GM19099 (cell line): Measurements from ENCODE around the gene RTRAF.

Experiments
- POLR2A ChIP-seq: IDR thresholded peaks from 3 replicates; pipeline ENCODE4 v1.6.1; 2011; ENCODE audit warnings: low read depth; ENCODE audit not compliant: insufficient read length; ENCODE audit errors: extremely low read depth

The RTRAF gene

GRCh38 chr14:51989293-51990234 lies at the start of gene RTRAF:
Gene RTRAF, plus strand, starts transcription at chr14:51989546. Its CDS starts 94 bp downstream, at chr14:51989640.
- peak; percentile 89 for TF ChIP-seq POLR2A

DNA sequence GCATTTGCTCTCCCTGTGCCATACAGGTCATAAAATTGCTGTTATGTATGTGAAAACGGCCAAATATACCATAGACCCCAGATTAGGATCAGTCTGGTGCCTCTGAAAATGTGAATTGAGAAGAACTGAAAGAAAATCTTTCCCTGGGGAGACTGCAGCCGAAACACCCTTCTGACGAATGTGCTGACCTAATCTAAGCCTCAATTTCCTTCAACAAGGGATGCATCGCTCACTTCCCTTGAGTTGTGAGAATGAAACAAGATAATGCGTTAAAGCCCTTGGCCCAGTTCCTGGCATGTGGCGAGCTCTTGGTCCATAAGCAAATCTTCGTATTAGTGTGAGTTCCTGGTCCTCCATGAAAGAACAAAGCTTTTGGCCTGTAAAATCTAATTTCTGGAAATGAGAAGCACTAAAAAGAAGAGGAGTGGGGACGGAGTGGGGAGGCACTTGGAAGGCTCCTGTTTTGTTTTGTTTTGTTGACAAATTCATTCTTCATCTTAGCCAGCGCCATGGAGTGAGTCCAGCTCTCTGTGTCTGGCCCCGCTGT lies 49.5 kb upstream of the RTRAF start:
- no peak for TF ChIP-seq POLR2A

GRCh38 chr14:51942971-51943370 lies 46.4 kb upstream of the RTRAF start:
- no peak for TF ChIP-seq POLR2A

DNA sequence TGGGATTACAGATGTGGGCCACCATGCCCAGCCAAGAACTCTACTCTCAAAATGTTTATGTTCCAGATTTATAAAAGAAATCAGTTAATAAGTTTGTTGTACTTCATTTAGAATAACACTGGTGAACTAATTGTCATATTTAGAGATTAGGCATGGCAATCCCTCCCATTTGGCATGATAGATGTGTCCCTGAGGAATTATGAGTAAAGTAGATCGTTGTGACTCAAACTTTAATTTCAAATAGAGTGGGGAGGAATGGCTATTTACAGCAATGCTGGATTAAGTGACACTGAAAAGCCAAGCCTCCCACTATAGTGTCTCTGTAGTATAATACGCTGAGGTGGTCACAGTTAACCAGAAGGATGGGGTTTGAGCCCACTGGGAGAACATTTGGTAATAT lies 39.3 kb upstream of the RTRAF start:
- no peak for TF ChIP-seq POLR2A

DNA sequence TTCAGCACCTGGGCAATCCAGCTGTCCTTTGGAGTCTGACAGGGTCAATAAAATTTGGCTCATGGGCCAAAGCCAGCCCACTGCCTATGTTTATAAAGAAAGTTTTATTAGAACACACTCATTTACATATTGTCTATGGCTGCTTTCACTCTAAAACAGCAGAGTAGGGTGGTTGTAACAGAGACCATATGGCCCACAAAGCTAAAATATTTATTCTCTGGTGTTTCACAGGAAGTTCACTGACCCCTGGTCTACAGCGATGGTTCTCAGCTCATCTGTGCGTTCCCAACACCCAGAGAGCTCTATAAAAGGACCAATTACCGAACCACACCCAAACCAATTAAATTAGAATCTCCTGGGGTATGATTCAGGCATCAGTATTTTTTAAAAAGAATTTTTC lies 37.7 kb upstream of the RTRAF start:
- TF ChIP-seq POLR2A = no peak

DNA sequence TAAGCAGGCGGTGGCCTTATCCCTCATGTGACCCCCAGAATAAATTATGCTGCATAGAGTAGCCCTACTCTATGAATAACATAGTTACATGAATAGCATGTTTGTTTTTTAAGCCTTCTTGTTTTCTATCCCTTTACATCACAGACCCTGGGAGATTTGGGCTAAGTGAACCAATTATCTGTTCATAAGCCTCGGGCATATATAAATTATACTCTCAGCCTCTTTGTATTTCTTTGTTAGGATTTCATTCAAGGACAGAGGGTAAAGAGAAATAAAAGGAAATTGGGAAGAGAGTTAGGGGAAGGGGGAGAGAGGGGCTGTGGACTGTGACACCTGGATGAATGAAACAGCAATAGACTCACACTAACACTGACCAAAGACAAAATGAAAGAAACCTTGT lies 35.3 kb upstream of the RTRAF start:
- TF ChIP-seq POLR2A = no peak

DNA sequence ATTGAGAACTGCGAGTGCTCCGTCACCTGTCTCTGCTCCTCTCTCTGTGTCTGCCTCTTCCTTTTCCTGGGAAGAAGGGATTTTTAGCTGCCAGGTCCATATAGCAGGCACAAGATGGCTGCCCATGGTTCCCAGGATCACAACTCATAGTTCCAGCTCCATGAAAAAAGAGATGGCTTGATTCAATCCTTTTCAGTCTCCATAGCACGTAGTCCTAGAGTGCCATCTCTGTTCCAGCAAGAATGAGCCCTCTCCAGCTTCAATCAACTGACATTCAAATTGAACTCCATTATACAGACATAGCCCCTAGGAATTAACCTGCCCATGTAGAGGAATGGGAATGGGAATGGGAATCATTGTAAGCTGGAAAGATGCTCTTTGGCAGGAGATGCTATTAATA lies 34.7 kb upstream of the RTRAF start:
- TF ChIP-seq POLR2A = no peak

DNA sequence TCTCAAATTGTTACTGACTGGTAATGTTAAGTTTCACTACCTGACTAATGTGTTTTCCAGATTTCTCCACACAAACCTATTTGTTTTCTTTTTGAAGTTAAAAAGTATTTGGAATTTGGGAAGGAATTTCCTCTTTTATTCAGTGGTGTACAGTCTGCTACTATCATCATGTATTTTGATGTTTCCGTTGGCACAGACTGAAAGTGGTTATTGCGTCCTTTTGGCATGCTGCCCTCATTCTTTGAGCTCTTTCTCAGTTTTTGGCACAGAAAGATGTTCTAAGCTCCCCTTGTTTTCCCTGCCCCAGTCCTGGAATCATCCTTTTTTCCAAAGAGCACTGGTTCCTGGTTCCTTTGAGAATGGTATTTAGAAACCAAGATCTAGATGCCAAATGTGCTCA lies 31.4 kb upstream of the RTRAF start:
- TF ChIP-seq POLR2A = no peak

GRCh38 chr14:51959928-51960327 lies 29.4 kb upstream of the RTRAF start:
- no peak for TF ChIP-seq POLR2A

DNA sequence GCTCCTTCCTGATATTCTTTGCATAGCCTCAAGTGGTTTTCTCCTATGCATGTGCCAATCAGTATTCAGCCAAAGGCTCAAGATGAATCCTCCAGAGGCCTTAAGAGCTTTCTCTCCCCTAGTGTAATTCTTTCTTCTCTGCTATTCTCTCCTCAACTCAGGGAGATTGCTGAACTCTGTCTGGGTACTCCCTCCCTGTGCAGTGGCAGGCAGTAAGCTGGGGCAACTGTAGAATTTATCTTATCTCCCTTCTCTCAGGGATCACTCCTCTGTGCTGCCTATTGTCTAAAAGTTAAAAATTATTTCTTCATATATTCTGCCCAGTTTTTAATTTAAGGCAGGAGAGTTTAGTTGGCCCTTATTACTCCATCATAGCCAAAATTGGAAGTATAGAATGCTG lies 28.5 kb upstream of the RTRAF start:
- TF ChIP-seq POLR2A = no peak

GRCh38 chr14:51962711-51963110 lies 26.6 kb upstream of the RTRAF start:
- no peak for TF ChIP-seq POLR2A

DNA sequence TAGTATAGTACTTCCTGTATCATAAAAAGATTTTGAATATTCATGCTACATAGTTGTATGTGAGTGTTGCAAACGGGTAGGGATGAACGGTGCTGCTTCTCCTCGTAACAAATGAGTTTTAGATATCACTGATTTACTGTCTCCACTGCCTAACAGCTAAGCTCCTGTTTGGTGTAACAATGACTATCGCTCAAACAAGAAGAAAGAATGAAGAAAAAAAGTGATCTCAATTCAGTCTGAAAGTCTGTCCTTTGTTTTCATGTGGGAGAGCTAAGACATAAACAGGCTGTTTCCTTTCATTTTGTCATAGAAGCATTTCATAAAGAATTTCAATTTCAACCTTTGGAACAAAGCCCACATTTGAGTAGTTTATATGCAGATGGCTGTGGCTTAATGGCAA lies 26.1 kb upstream of the RTRAF start:
- no peak for TF ChIP-seq POLR2A

GRCh38 chr14:51967521-51967920 lies 21.8 kb upstream of the RTRAF start:
- TF ChIP-seq POLR2A = no peak

DNA sequence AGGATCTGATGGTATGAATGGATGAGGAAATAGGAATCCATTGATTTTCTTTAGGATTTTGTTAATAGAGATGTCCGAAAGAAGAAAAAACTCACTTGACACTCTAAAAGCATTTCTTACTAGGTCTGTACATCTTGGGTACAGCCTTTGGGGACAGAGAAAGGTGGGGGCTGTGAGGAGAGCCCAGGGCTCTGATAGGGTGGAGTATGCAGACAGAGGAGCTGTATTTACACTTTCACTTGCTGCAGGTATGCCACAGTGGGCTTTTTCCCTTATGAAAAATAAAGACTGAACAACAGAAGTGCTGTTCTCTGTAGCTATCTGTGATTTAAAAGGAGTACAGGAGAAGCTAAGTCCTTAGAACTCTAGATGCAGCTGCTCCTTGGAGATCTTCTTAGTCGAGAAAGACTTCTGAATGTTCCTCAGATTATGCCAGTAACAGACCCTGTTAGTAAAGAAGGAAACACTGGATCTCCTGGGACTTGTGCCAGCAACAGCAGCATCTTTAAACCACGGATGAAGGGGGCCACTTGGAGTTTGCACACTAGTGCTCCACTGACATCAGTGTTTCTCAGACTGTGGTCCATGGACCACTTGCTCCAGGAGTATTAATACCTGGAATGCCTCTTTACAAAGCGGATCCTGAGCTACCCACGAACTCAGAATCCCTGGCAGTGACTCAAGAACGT lies 19.4 kb upstream of the RTRAF start:
- no peak for TF ChIP-seq POLR2A

DNA sequence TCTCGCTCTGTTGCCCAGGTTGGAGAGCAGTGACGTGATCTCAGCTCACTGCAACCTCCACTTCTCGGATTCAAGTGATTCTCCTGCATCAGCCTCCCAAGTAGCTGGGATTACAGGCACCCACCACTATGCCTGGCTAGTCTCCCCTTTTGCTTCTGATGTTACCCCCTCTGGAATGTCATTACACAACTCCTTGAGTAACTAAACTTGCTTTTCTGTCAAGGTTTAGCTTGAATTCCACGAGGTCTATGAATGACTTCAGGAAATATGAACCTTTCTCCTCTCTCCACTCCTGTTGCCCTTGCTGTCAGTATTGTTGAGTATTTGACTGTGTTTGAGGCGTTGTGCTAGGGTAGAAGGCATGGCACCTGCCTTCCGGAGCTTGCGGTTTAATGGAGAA lies 16.8 kb upstream of the RTRAF start:
- no peak for TF ChIP-seq POLR2A

DNA sequence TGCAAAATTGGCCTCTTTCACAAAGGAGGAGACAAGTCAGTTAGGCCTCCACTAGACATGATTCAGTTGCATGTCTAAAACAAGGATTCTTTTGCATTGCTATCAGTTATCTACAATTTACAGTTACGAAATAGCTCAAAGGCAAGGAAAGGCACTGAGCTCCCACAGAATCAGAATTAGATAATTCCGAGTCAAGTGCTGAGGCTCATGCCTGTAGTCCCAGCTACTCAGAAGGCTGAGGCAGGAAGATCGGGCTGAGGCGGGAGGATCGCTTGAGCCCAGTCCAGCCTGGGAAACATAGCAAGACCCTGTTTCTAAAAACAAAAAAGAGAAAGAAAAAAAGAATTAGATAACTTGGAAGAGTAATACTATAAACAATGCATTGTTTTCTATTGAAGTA lies 12.3 kb upstream of the RTRAF start:
- no peak for TF ChIP-seq POLR2A
